PC-3 (cell line): ENCODE measurements around the gene RABGGTA.

Experiments used
- EZH2 ChIP-seq: fragments of 300-600 bp; sonication (generic); IDR thresholded peaks from one replicate; pipeline ENCODE4 v1.6.1; 2017; ENCODE audit warnings: antibody characterized with exemption, mild to moderate bottlenecking, low read length; ENCODE audit not compliant: unreplicated experiment
- EZH2phosphoT487 ChIP-seq: fragments of 300-600 bp; sonication (generic); IDR thresholded peaks from 2 replicates; pipeline ENCODE4 v1.6.1; 2018; ENCODE audit warnings: mild to moderate bottlenecking, antibody characterized with exemption, low read length, borderline replicate concordance
- TF ChIP-seq, protein P1 (sequence below): fragments of 300-600 bp; sonication (generic); conservative IDR thresholded peaks from 2 replicates; pipeline ENCODE4 v1.5.1; 2017; ENCODE audit warnings: antibody characterized with exemption, low read depth, mild to moderate bottlenecking, low read length

DNA sequence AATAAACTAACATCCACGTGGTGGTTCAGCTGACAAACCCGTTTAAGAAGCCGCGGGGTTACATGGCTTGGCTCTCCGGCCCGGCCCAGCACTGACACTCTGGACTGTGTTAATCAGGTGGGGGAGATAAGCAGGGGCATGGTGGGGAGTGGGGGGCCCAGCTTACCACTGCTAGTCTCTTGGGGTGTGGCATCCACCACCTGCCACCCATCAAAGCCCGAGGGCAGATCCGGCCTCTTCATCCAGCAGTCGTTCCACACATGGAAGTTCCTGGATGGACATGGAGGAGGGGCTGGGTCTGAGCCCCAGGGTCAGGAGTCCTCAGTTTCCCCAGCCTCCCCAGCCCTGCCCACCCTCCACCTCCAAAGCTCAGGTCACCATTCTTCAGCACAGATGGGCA, 13.3 kb downstream of the RABGGTA start:
- TF ChIP-seq, protein P1, sequence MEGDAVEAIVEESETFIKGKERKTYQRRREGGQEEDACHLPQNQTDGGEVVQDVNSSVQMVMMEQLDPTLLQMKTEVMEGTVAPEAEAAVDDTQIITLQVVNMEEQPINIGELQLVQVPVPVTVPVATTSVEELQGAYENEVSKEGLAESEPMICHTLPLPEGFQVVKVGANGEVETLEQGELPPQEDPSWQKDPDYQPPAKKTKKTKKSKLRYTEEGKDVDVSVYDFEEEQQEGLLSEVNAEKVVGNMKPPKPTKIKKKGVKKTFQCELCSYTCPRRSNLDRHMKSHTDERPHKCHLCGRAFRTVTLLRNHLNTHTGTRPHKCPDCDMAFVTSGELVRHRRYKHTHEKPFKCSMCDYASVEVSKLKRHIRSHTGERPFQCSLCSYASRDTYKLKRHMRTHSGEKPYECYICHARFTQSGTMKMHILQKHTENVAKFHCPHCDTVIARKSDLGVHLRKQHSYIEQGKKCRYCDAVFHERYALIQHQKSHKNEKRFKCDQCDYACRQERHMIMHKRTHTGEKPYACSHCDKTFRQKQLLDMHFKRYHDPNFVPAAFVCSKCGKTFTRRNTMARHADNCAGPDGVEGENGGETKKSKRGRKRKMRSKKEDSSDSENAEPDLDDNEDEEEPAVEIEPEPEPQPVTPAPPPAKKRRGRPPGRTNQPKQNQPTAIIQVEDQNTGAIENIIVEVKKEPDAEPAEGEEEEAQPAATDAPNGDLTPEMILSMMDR, result no peak
- no peak for TF ChIP-seq EZH2
- TF ChIP-seq EZH2phosphoT487, result no peak
